HG03521 (cell line): ENCODE data around the gene OVCH1.
A peak's percentile ranks its signal among the peaks of the same experiment; 100 is the strongest.

Source experiments
- ATAC-seq: cut with Tn5 transposase; IDR thresholded peaks from one replicate; pipeline ENCODE4 v1.9.1; 2021; ENCODE audit warnings: mild to moderate bottlenecking, moderate library complexity; ENCODE audit not compliant: unreplicated experiment

The OVCH1 gene, protein sequence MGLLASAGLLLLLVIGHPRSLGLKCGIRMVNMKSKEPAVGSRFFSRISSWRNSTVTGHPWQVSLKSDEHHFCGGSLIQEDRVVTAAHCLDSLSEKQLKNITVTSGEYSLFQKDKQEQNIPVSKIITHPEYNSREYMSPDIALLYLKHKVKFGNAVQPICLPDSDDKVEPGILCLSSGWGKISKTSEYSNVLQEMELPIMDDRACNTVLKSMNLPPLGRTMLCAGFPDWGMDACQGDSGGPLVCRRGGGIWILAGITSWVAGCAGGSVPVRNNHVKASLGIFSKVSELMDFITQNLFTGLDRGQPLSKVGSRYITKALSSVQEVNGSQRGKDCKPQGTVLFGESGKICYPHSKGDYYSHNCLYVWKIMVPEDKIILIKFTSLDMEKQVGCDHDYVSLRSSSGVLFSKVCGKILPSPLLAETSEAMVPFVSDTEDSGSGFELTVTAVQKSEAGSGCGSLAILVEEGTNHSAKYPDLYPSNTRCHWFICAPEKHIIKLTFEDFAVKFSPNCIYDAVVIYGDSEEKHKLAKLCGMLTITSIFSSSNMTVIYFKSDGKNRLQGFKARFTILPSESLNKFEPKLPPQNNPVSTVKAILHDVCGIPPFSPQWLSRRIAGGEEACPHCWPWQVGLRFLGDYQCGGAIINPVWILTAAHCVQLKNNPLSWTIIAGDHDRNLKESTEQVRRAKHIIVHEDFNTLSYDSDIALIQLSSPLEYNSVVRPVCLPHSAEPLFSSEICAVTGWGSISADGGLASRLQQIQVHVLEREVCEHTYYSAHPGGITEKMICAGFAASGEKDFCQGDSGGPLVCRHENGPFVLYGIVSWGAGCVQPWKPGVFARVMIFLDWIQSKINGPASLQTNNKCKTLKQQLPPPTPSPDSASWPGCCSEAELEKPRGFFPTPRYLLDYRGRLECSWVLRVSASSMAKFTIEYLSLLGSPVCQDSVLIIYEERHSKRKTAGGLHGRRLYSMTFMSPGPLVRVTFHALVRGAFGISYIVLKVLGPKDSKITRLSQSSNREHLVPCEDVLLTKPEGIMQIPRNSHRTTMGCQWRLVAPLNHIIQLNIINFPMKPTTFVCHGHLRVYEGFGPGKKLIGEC

DNA sequence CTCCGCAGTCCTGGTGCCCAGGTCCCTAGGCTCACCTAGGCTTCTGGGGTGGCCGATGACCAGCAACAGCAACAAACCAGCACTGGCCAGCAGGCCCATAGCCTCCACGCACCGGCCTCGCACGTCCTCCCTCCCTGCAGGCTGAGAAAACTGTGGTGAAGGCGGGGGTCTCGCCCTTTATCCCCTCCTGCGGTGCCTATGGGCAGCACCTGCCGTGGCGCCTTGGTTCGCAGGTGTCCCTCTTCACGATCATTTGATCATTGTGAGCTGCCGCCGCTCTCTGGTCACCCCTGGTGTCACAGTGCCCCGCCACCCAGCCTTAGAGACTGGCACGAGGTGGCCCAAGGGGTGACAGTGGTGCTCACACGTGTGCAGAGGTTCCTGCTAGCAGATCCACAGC lies at the start of gene OVCH1:
OVCH1 (minus strand) TSS at position 99 of the 400 bp plus-strand sequence; CDS start at position 99, 0 bp downstream.
- ATAC-seq = no peak

DNA sequence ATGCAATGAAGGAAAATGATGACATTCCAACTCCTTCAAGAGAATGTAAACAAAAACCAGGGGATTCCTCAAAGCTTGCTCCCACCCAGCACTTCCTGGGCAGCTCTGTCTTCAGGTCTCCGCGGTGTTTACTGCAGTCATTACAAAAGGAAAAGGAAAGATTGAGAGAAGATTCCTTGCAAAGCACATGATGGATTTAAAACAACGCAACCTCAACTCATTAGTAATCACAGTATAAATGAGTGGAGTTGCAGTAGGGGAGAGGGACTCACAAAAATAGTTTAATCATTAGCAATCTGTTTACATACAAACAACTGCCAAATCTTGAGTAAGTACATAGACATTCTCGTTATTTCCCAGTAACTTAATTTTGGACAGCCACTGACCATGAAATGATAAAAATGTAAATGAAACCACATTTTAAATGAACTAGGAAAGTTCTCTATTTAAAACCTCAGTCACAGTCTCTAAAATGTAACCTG lies 49.7 kb upstream of the OVCH1 start:
- no peak for ATAC-seq

DNA sequence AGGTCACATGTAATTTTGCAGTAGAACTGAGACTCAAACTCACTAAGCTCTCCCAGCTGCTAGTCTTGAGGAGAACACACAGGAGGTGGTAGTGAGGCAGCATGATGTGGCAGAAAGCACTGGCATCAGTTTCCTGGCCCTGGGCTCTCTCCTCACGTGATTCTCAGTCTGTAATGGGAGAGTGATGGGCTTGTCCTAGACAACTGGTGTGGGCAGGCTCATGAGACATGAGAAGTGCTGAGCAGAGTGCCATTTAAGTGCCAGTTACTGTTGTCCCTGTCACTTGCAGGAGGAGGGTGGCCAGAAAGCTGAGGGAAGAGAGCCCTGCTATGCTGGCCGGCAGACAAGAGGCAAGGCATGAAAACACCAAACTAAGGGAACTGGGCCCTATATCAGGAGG lies 48.5 kb upstream of the OVCH1 start:
- ATAC-seq = no peak

DNA sequence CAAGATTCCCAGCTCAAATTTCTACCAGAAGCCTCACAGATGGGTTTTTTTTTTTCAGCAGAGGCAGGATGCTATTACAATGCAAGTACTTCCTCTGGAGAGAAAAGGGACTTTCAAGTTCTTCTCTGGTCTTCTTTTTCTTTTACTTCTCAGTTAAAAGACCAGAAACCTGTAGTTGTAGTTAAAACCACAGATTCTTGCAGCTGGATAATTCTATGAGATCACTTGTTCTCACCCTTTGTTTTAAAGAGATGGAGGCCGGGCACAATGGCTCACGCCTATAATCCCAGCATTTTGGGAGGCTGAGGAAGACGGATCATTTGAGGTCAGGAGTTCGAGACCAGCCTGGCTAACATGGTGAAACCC lies 47.6 kb upstream of the OVCH1 start:
- ATAC-seq = peak; percentile 66

DNA sequence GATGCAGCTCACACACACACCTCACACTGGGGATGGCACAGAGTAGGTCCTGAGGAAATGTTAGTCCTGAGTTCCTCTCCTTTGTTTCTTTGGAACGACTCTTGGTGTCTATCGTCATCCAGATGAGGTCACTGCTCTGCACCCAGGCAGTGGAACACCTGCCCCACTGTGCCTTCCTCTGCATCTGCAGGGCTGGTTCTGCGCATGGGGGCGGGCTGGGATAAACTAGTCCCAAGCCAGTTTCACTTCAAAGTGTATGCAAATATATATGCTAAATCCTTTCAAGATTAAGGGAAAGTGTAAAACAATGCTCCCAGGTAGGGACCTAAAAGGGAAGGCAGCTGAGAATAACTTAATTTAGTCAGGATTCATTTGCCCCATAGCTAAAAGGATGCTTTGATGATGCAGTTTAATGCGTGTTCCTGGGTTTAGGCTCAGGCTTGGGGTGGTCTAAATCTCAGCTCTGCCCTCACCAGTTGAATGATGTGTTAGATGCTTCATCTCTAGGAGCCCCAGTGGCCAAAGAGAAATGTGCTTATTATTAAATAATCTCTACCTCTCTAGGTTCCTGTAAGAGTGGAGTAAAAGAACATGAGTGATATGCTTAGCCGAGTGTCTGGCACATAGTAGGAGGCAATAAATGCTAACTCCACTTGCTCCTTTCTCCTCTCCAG lies 47.1 kb upstream of the OVCH1 start:
- ATAC-seq = peak; percentile 21

DNA sequence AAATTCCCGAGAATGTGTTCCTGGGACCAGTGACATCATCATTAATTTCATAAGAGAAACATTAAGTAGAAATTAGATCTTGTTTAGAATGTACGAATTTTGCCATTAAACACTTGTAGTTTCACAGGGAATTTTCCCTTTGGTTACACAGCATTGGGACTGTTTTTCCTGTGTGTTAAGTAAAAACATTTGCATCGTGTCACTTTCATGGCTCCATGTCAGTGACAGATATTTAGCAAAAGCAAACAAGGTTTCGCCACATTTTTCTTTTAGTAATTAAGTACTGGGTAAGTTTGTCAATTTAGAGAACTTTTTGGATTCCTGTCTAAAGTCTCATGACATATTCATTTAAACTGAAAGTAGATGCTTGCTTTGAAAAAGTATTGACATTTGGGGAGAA lies 45.5 kb upstream of the OVCH1 start:
- no peak for ATAC-seq

DNA sequence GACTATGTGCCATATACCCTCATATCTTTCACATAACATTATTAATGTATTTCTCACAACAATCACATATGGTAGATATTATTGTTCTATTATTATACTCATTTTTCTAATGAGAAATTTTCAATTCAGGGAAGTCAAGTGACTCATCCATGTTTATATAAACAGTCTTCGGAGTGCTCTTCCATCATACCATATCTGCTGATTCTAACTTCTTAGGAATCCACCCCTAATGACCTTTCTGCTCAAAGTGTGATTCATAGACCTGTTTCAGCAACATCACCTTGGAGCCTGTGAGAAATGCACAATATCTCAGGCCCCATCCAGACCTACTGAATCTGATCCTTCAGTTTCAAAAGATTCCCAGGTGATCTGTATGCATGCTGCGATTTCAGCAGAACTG lies 39.8 kb upstream of the OVCH1 start:
- no peak for ATAC-seq

DNA sequence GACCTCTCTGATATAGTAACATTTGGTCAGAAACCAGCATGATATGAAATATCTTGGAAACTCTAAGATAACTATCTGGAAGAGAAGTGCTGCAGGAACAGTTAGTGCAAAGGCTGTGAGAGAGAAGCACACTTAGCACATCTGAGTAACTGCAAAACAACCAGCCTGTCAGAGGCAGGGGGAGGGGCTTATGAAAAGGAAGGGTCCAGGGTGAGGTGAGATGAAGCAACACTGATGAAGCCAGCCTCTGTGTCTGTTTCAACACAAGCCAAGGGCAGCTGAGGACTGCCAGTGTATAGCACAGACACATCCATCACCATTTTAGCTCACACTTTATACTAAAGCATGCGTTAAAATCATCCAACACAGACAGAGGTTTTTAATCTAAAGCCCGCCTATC lies 37.4 kb upstream of the OVCH1 start:
- no peak for ATAC-seq

DNA sequence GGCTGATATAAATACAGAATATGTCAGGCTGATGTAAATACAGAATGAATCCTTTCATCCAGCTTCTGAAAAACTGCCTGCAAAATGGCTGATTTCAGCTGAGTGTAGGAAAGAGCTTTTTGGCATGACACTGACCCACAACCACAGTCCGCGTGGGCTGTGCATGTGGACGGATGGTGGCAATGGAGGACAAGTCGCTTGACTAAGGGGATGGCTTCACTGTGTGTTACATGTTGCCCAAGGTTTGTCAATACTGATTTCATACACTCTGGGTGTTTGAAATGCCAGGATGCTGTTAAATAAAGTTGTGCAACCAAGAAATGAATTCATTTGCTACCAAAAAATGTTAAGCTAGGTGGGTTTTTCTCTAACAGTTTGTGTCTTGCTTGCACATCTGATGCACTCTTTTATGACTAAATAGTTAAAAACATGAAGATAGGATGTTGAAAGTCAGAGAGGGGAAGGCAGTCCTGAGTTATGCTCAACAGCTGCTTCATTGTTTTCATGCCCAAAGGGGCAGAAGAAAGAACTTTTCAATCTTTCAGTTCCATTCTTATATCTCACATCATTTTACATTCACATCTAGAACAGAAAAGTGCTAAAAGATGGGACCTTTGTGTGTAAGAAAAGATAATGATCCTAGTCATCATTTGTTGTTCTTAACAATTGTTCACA lies 36.5 kb upstream of the OVCH1 start:
- ATAC-seq = no peak

DNA sequence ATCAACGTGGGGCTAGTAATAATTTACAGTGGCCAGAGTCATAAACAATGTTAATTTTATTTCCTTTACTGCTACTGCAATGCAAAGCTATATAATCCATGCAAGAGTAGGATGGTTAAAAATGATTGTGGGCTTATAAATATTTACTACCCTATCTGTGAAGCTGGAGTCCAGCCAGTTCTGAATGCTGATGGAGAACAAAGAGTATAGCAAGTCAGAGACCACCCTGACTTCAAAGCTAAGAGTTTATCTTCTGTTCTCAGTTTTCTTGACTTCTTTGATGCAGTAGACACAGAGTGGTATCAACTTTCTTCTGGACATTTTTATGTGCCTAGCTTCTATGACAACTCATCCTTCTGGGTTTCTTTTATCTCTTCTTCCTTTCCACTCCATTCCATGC lies 34.0 kb upstream of the OVCH1 start:
- no peak for ATAC-seq

DNA sequence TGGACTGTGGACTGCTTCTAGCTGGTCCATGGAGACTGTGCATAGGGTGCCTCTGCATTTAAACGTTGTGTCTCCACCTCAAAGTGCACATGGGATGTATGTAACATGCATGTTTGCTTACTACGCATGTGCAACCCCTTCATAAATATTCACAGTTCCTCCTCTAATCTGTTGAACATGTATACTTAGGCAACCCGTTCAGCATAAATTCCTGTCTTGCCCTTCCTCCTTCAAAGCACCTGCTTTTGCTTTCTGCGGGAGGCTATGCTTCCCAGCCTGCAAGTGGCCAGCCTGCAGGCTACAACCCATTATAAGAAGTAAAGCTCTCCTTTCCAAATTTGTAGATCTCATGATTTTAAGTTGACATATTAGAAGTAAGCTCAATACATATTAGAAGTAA lies 33.0 kb upstream of the OVCH1 start:
- ATAC-seq = no peak

DNA sequence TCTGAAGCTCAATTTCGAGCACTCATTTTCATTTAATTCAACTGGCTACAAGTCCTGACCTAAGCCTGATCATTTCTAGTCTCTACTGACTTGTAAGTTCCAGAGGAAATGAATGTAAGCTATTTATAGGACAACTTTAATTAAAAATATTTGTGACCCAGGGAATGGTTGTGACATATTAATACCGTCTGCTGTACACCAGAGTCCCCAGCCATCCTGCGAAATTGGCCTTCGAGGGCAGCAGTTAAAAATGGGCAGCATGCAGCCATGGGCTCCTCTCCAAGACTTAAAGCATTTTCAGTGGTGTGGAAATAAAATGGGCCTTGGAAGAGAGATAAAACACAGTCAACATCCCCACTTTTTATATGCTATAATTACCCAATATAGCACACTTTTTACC lies 30.7 kb upstream of the OVCH1 start:
- no peak for ATAC-seq

DNA sequence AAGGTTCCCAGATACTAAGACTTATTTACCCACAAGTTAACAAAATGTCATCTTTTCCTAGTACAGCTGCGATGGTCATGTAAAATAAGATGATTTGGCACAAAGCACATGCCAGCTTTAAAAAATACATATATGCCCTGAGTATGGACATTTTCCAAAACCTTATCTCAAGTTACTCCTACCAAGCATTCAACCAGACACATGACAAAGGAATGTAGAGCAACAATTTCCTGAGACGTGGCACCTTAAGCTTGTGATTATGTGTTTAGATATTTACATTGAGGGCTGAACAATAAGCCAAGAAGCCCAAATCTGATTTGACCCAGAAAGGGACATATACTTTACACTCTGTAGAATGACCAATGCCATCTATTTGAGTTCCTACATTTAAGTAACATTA lies 24.5 kb upstream of the OVCH1 start:
- no peak for ATAC-seq

DNA sequence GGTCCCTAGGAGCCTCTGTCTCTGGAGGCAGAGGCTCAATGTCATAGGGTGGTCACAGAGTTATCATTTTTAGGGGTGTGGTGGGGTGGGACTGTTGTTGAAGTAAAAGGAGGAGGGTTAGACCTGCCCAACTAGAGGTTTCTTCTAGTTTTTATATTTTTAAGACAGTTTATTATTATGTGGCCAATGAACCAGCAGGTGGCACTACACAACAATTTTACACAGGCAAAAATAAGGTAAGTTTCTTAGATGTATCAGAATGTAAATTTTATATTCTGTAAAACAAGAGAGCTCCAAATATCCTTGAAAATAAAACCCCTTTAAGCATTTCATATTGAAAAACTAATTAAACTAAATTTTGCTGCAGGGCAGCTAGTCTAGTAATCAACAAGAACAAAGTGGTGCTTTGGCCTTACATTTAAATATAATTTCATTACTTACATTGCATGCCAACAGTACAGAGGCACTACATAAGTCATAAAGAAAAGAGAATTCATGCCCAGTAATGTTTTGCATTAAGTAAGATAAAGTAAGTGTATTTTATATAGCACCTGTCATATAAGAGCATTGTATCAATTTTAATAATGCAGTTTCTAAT lies 22.2 kb upstream of the OVCH1 start:
- ATAC-seq = no peak

DNA sequence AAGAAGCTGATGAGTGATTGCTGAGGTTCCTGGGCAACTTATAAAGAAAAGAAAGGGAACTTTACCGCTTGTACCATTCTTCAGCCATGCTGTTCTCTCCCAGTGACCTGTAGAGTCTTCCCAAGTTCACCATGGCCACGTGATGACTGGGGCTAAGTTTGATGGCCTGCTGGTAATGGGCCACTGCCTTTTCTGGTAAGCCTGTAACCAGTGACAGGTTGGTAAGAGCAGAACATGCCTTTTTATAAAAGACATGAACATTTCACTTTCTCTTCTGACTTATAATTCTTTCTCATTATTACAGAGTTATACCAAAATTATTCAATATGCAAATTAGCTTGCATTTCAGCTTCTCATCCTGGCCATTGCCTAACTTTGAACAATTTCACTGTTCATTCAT lies 20.9 kb upstream of the OVCH1 start:
- ATAC-seq = no peak

DNA sequence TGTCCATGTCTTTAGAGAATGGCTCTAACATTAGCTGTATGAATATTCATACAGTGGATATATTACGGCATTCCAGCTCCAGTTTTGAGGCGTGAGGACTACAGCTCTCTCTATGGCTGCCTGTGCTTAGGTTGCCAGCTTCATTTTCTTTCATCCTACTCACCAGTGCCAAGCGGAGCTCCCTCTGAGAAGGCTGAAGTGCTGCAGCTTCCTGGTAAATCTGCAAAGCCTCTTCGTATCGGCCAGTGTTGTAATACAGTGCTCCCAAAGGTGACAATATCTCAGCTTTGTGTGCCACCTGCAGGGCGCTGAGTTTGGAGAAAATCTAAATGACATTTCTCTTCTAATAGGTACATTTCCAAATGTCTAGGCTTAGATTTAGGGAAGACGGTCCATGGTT lies 19.8 kb upstream of the OVCH1 start:
- no peak for ATAC-seq

DNA sequence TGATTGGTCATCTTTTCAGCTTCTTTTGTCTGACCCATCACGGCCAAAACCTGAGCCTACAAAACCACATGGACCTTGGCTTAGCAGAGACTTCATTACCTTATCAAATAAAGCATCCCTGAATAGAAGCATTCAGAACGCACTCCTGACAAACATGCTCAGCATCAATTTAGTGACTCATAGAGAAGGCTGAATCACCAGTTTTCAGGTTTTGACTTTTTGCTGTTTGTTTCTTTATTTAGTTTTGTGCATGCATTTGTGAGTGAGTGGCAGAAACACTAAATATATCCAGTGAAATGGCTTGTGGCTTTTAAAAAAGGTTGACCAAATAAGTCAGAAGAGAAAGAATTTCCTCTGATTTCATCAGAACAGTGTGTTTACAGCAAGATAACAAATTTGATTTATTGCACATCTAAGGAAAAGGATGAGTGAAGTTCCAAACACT lies 19.0 kb upstream of the OVCH1 start:
- ATAC-seq = no peak

DNA sequence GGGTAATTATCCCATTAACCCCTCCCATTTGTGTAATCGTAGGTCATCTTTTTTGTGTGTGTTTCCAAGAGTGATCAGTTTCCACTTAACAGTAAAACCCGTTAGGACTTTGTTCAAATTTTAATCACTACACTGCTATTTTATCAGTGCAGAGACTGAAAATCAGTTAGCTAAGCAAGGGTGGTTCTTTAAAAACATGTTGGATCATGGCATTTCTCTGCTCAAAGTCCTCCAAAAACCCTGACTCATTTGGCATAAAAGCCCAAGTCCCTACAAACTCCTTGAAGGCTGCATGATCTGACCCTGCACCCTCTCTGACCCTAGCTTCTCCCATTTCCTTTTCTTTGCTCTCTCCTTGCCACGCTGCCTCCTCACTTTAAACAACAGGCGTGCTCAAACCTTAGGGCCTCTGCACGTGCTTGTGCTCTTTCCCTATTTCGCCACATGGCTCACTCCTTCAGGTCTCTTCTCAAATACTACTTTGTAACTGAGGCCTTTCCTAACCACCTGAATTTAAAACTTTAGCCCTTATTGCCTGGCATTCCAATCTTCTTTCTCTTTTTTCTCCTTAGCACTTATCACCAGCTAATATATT lies 13.2 kb upstream of the OVCH1 start:
- ATAC-seq = no peak

DNA sequence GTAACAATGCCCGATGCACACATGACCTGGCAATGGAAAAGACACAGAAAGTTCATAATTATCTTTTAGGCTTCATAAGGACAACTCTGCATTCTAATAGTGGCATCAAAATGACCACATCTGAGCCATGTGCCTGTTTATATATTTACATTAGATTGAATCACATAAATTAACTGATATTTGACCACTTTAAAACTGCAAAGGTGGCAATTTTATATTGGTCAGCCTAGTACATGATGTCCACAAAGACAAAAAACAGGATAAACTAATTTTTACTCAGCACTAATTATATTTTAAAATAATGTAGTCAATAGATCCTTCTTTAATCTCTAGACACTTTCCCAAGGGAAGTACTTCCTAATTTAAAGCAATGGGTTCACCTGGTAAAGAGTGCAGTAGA lies 12.0 kb upstream of the OVCH1 start:
- no peak for ATAC-seq

DNA sequence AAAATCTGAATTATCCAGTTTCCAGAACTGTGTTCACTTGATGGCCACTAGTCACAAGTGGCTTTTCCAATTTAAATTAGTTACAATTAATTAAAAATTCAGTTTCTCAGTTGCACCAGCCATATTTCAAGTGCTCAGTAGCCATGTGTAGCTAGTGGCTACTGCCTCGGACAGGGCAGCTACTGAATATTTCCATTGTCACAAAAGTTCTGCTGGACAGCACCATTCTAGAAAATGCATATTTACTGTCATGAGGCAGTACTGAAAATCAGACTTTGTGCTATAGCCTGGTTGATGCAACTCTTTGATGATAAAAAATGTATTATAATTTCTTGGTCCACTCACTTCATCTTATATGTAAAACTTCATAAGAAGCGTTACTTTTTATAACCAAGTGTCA lies 11.5 kb upstream of the OVCH1 start:
- ATAC-seq = no peak
